CD4-positive, CD25-positive, alpha-beta regulatory T cell (primary cell): Measurements from ENCODE around the gene STIP1. TPM values are rescaled to one million over a fixed set of nuclear protein-coding genes. Genes with fewer than 3 reads are reported as not detected.
A peak's percentile ranks its signal among the peaks of the same experiment; 100 is the strongest.

Source experiments
- ATAC-seq, 2 donors: fragments of 150-1000 bp; cut with Tn5 transposase; one replicate each; pipeline ENCODE4 v1.10.0; 2021; ENCODE audit warnings: low read depth in 2 of 2, moderate number of reproducible peaks in 2 of 2, moderate library complexity in 1 of 2
- DNase-seq, 3 donors: peaks; one replicate each; pipeline versions ENCODE4 v3.0.0 to v3.0.0-alpha.2; 2012 to 2022; ENCODE audit warnings: mixed read lengths in 1 of 3
- H3K27ac ChIP-seq: one replicate; pipeline ENCODE4 v1.7.0; 2013; ENCODE audit warnings: mild to moderate bottlenecking, low read length; ENCODE audit not compliant: insufficient read depth, poor library complexity, severe bottlenecking
- H3K27me3 ChIP-seq: one replicate; pipeline ENCODE4 v1.7.0; 2013; ENCODE audit warnings: low read length; ENCODE audit not compliant: control insufficient read depth, insufficient read depth
- H3K36me3 ChIP-seq: one replicate; pipeline ENCODE4 v1.7.0; 2013; ENCODE audit warnings: mild to moderate bottlenecking, low read length, moderate library complexity; ENCODE audit not compliant: control insufficient read depth, insufficient read depth
- H3K4me1 ChIP-seq: 2 replicates; pipeline ENCODE4 v1.7.0; 2013; ENCODE audit warnings: mild to moderate bottlenecking, low read length; ENCODE audit not compliant: insufficient read depth, control insufficient read depth, poor library complexity, severe bottlenecking
- H3K4me3 ChIP-seq: one replicate; pipeline ENCODE4 v1.7.0; 2013; ENCODE audit warnings: low read depth, mild to moderate bottlenecking, low read length, moderate library complexity
- H3K9me3 ChIP-seq, 2 experiments: 1 replicate in 1 of 2; 2 replicates in 1 of 2; pipeline ENCODE4 v1.7.0; 2013; ENCODE audit warnings: low read length in 2 of 2, mild to moderate bottlenecking in 1 of 2, moderate library complexity in 1 of 2; ENCODE audit not compliant: control insufficient read depth in 2 of 2
- H3K27ac Mint-ChIP-seq, 3 donors: one replicate each; pipeline ENCODE4 v1.8.0; 2020 to 2022; ENCODE audit warnings: mild to moderate bottlenecking in 3 of 3, mixed read lengths in 3 of 3, moderate library complexity in 2 of 3
- H3K27me3 Mint-ChIP-seq: one replicate; pipeline ENCODE4 v1.8.0; 2022; ENCODE audit warnings: mild to moderate bottlenecking, mixed read lengths
- H3K36me3 Mint-ChIP-seq: one replicate; pipeline ENCODE4 v1.8.0; 2020; ENCODE audit warnings: mixed read lengths
- H3K4me1 Mint-ChIP-seq, 4 donors: one replicate each; pipeline ENCODE4 v1.8.0; 2020 to 2022; ENCODE audit warnings: mixed read lengths in 4 of 4, mild to moderate bottlenecking in 1 of 4
- H3K4me3 Mint-ChIP-seq, 4 donors: one replicate each; pipeline ENCODE4 v1.8.0; 2020 to 2022; ENCODE audit warnings: mild to moderate bottlenecking in 4 of 4, mixed read lengths in 4 of 4, moderate library complexity in 3 of 4
- H3K9me3 Mint-ChIP-seq, 7 donors: one replicate each; pipeline ENCODE4 v1.8.0; 2020 to 2022; ENCODE audit warnings: mixed read lengths in 7 of 7, mild to moderate bottlenecking in 3 of 7, moderate library complexity in 2 of 7
- polyA plus RNA-seq, 4 donors: library from polyadenylated mRNA; unstranded; fragments of 300-500 nt; fragmentation: Illumina TruSeq; gene quantifications; one replicate each; pipeline ENCODE4 v1.2.3, GENCODE V29; 2021
- total RNA-seq: library from RNA; stranded (reverse); gene quantifications from one replicate; pipeline ENCODE4 v1.2.3, GENCODE V29; 2022

Gene STIP1
- total and polyA plus RNA-seq, 5 donors from 2014 or later = 57.8 to 72.3 (median 64.1) TPM

GRCh38 chr11:64146036-64146955 is 39.7 kb upstream of the STIP1 start:
- peak; percentile 36 to 77 (median 50) for DNase-seq
- Histone ChIP-seq H3K36me3 (no peaks in the 10 kb centered on the region), H3K27me3 (no peaks in the 10 kb centered on the region), H3K27ac (no peak overlapping the region), H3K4me3 (no peak overlapping the region), H3K9me3 (no peaks in the 10 kb centered on the region), H3K4me1 (peaks cover 7% of the 10 kb centered on the region)
- peaks cover 0 to 17% (median 10%) of the 10 kb centered on the region in 4 donors for H3K4me1 Mint-ChIP-seq
- H3K27ac Mint-ChIP-seq = peak overlapping the region in 1 of 3 donors; percentile 38
- H3K9me3 Mint-ChIP-seq = peaks cover 0 to 2% (median 0%) of the 10 kb centered on the region in 7 donors
- H3K27me3 Mint-ChIP-seq = no peaks in the 10 kb centered on the region
- no peaks in the 10 kb centered on the region for H3K36me3 Mint-ChIP-seq
- peak; percentile 56 to 65 for ATAC-seq
- H3K4me3 Mint-ChIP-seq = no peak overlapping the region

- H3K27me3 ChIP-seq = no peaks in the 10 kb centered on the region
- H3K4me3 Mint-ChIP-seq = no peak overlapping the region
These were observed 37.6 kb upstream of the STIP1 start for GRCh38 chr11:64148226-64148916.

DNA sequence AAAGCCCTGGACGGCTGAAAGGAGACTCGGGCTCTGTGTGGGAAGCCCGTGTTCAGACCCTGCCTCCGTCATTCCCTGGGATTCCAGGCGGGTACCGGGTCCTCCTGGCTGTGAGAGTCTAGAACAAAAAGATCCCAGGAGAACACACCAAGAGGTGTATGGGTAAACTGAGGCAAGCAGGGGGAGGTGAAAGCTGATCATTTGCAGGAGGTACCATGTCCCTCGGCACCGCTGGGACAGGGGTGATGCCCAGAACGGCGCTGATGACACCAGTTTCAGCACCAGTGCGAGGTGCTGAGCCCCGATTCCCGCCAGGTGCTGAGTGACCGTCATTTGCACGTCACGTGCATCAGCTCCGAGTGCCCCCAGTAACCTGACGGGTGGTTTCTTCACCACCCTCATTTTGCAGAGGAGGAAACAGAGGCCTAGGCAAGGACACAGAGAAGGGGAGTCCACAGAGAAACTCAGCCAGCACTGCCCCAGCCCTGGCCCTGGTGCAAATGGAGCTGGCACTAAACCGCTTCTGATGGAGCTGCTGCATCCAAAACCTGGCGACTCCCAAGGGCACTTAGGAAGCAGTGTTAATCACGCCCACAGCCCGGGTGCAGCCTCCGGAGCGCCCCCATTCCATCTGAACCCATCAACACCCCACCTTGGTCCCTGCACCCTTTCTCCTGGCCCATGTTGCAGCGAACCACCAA is 36.9 kb upstream of the STIP1 start:
- Mint-ChIP-seq H3K27ac (no peak overlapping the region), H3K27me3 (no peaks in the 10 kb centered on the region), H3K9me3 (peaks cover 0 to 2% (median 0%) of the 10 kb centered on the region in 7 donors), H3K4me1 (peaks cover 0 to 12% (median 4%) of the 10 kb centered on the region in 4 donors), H3K4me3 (no peak overlapping the region), H3K36me3 (no peaks in the 10 kb centered on the region)
- H3K36me3 ChIP-seq = no peaks in the 10 kb centered on the region
- H3K4me1 ChIP-seq = peaks cover 8% of the 10 kb centered on the region
- H3K27ac ChIP-seq = no peak overlapping the region
- DNase-seq (no peak), ATAC-seq (no peak)
- no peaks in the 10 kb centered on the region for H3K9me3 ChIP-seq
- no peaks in the 10 kb centered on the region for H3K27me3 ChIP-seq
- H3K4me3 ChIP-seq = no peak overlapping the region

More at GRCh38 chr11:64148226-64148916, 37.6 kb upstream of the STIP1 start:
- Mint-ChIP-seq H3K9me3 (peaks cover 0 to 2% (median 0%) of the 10 kb centered on the region in 7 donors), H3K36me3 (no peaks in the 10 kb centered on the region), H3K27ac (no peak overlapping the region), H3K27me3 (no peaks in the 10 kb centered on the region), H3K4me1 (peaks cover 0 to 19% (median 10%) of the 10 kb centered on the region in 4 donors)
- DNase-seq = peak; percentile 57 to 66 (median 65)
- Histone ChIP-seq H3K27ac (no peak overlapping the region), H3K36me3 (no peaks in the 10 kb centered on the region), H3K4me3 (no peak overlapping the region), H3K4me1 (peaks cover 12% of the 10 kb centered on the region), H3K9me3 (no peaks in the 10 kb centered on the region)
- peak; percentile 48 to 54 for ATAC-seq

DNA sequence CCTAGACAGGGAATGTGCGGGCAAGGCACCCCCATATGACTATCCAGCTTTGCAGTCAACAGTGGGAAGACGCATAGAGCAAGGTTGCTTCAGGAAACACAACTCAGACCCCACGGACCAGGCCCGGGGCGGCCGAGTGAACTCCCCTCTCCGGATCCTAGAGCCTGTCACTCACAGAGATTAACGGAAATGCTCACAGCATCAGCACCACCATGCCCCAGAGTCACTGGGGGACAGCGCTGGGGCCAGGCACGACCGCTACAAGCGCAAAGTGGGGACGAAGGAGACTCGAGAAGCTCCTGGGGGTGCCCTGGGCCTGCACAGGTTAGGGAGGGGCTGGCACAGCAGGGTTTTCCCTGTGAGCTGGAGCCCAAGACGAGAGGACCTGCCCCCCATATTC is 35.9 kb upstream of the STIP1 start:
- Histone ChIP-seq H3K9me3 (no peaks in the 10 kb centered on the region), H3K4me1 (peaks cover 8% of the 10 kb centered on the region), H3K4me3 (no peak overlapping the region), H3K27me3 (no peaks in the 10 kb centered on the region), H3K36me3 (no peaks in the 10 kb centered on the region), H3K27ac (no peak overlapping the region)
- no peak for ATAC-seq
- Mint-ChIP-seq H3K36me3 (no peaks in the 10 kb centered on the region), H3K27me3 (no peaks in the 10 kb centered on the region), H3K4me1 (peaks cover 0 to 10% (median 4%) of the 10 kb centered on the region in 4 donors), H3K27ac (no peak overlapping the region), H3K9me3 (peaks cover 0 to 2% (median 0%) of the 10 kb centered on the region in 7 donors), H3K4me3 (no peak overlapping the region)
- no peak for DNase-seq

- Mint-ChIP-seq H3K27ac (no peak overlapping the region), H3K4me3 (no peak overlapping the region), H3K9me3 (peaks cover 0 to 2% (median 0%) of the 10 kb centered on the region in 7 donors), H3K4me1 (peaks cover 0 to 10% (median 4%) of the 10 kb centered on the region in 4 donors), H3K36me3 (no peaks in the 10 kb centered on the region), H3K27me3 (no peaks in the 10 kb centered on the region)
- ATAC-seq (no peak), DNase-seq (no peak)
- no peaks in the 10 kb centered on the region for H3K9me3 ChIP-seq
- H3K27me3 ChIP-seq = no peaks in the 10 kb centered on the region
- peaks cover 8% of the 10 kb centered on the region for H3K4me1 ChIP-seq
- no peak overlapping the region for H3K4me3 ChIP-seq
- no peaks in the 10 kb centered on the region for H3K36me3 ChIP-seq
- H3K27ac ChIP-seq = no peak overlapping the region
These were observed 35.3 kb upstream of the STIP1 start for GRCh38 chr11:64150481-64151239.

- ATAC-seq (no peak), DNase-seq (no peak)
- no peaks in the 10 kb centered on the region for H3K27me3 Mint-ChIP-seq
- H3K36me3 Mint-ChIP-seq = no peaks in the 10 kb centered on the region
- no peak overlapping the region for H3K4me3 Mint-ChIP-seq
- Histone ChIP-seq H3K36me3 (no peaks in the 10 kb centered on the region), H3K4me1 (peaks cover 8% of the 10 kb centered on the region), H3K9me3 (no peaks in the 10 kb centered on the region), H3K4me3 (no peak overlapping the region), H3K27ac (no peak overlapping the region), H3K27me3 (no peaks in the 10 kb centered on the region)
- H3K27ac Mint-ChIP-seq = no peak overlapping the region
- peaks cover 0 to 8% (median 4%) of the 10 kb centered on the region in 4 donors for H3K4me1 Mint-ChIP-seq
- peaks cover 0 to 2% (median 0%) of the 10 kb centered on the region in 7 donors for H3K9me3 Mint-ChIP-seq
These were observed 34.6 kb upstream of the STIP1 start for GRCh38 chr11:64151337-64151736.
